HepG2 (cell line): ENCODE results near the gene MSL3B.
A peak's percentile ranks its signal among the peaks of the same experiment; 100 is the strongest.

Source experiments
- ATAC-seq: fragments of 200-7000 bp; cut with Tn5 transposase; 3 replicates; pipeline ENCODE4 v1.9.1; 2020; ENCODE audit warnings: mild to moderate bottlenecking, moderate library complexity
- BruUV-seq: library from RNA; stranded (reverse); fragments of 400-500 nt; replicated peaks from 2 replicates; lab custom pipeline; 2021; lab: Mats Ljungman, UMichigan
- CTCF ChIA-PET: fragments of 300-600 bp; formaldehyde crosslinking; extraction: SDS; loops from one replicate; lab custom pipeline; 2021; ENCODE audit warnings: low total read pairs, inconsistent platforms, low intra/inter-chr PET ratio; lab: Yijun Ruan, JAX
- POLR2A ChIA-PET: fragments of 350-600 bp; sonication (Branson Sonifier 250); formaldehyde crosslinking; loops from one replicate; lab custom pipeline; 2020; ENCODE audit warnings: antibody characterized with exemption, inconsistent platforms; lab: Yijun Ruan, JAX
- DNase-seq: peaks from one replicate; pipeline ENCODE4 v3.0.0-alpha.2; 2015; ENCODE audit warnings: low spot score
- FAIRE-seq: peaks from 3 replicates; lab custom pipeline; 2011; peaks lifted over from hg19 to GRCh38; lab: Jason Lieb, UNC
- H2AFZ ChIP-seq: one replicate; pipeline ENCODE4 v1.6.1; 2011; ENCODE audit warnings: low read length, inconsistent platforms
- H3K27ac ChIP-seq: fragments of 300-600 bp; 3 replicates; pipeline ENCODE4 v1.8.0; 2011; ENCODE audit warnings: mixed run types, mild to moderate bottlenecking, mixed read lengths, low read length, inconsistent platforms; ENCODE audit not compliant: insufficient read depth; ENCODE audit errors: extremely low read length
- H3K27me3 ChIP-seq, 2 experiments: fragments of 200-600 bp in 1 of 2; 2 replicates in 1 of 2; 3 replicates in 1 of 2; pipeline versions ENCODE4 v1.6.0 to v1.8.0; 2011; ENCODE audit warnings: low read length in 2 of 2, mild to moderate bottlenecking in 2 of 2, moderate library complexity in 2 of 2, inconsistent platforms in 1 of 2; ENCODE audit not compliant: insufficient read depth in 2 of 2, control insufficient read depth in 1 of 2
- H3K36me3 ChIP-seq, 2 experiments: fragments of 200-600 bp in 1 of 2; replicated peaks in 1 of 2; 2 replicates in 1 of 2; 3 replicates in 1 of 2; pipeline versions ENCODE4 v1.5.1 to v1.8.0; 2011; ENCODE audit warnings: low read length in 2 of 2, inconsistent platforms in 1 of 2; ENCODE audit not compliant: insufficient read depth in 2 of 2, control insufficient read depth in 1 of 2
- H3K4me1 ChIP-seq: 2 replicates; pipeline ENCODE4 v1.5.1; 2012; ENCODE audit warnings: low read length, inconsistent platforms; ENCODE audit not compliant: insufficient read depth
- H3K4me2 ChIP-seq: 2 replicates; pipeline ENCODE4 v1.6.0; 2011; ENCODE audit warnings: low read depth, low read length, inconsistent platforms
- H3K4me3 ChIP-seq, 3 experiments: fragments of 200-600 bp in 1 of 3; sonication (generic), shearing (Covaris generic) in 1 of 3; replicated peaks in 1 of 3; 2 replicates each; pipeline ENCODE4 v1.5.1; 2011 to 2016; ENCODE audit warnings: low read length in 3 of 3, inconsistent platforms in 2 of 3, low read depth in 2 of 3, mild to moderate bottlenecking in 2 of 3, control low read depth in 1 of 3, mixed read lengths in 1 of 3; ENCODE audit not compliant: insufficient read depth in 1 of 3
- H3K79me2 ChIP-seq: one replicate; pipeline ENCODE4 v1.6.1; 2011; ENCODE audit warnings: low read length, inconsistent platforms; ENCODE audit not compliant: insufficient read depth
- H3K9ac ChIP-seq: 2 replicates; pipeline ENCODE4 v1.6.0; 2011; ENCODE audit warnings: mild to moderate bottlenecking, low read depth, low read length, inconsistent platforms; ENCODE audit not compliant: insufficient read depth
- H3K9me3 ChIP-seq: 2 replicates; pipeline ENCODE4 v1.5.1; 2012; ENCODE audit warnings: mild to moderate bottlenecking, low read length
- H4K20me1 ChIP-seq: 2 replicates; pipeline ENCODE4 v1.6.0; 2011; ENCODE audit warnings: inconsistent platforms, mild to moderate bottlenecking, low read length, moderate library complexity; ENCODE audit not compliant: insufficient read depth
- FOXC1 ChIP-seq: sonication (generic); formaldehyde crosslinking; IDR thresholded peaks from 2 replicates; pipeline ENCODE4 v1.8.0; 2022; ENCODE audit warnings: mild to moderate bottlenecking, missing genetic modification reagents, borderline replicate concordance
- GATAD2A ChIP-seq: IDR thresholded peaks from 2 replicates; pipeline ENCODE4 v1.6.1; 2016
- KDM1A ChIP-seq: IDR thresholded peaks from 2 replicates; pipeline ENCODE4 v1.6.1; 2016; ENCODE audit warnings: missing compliant biosample characterization
- MYC ChIP-seq: sonication (generic); formaldehyde crosslinking; IDR thresholded peaks from 2 replicates; pipeline ENCODE4 v1.9.0; 2021; ENCODE audit warnings: missing genetic modification reagents, borderline replicate concordance
- ZBTB39 ChIP-seq: sonication (generic); formaldehyde crosslinking; IDR thresholded peaks from 2 replicates; pipeline ENCODE4 v1.5.0; 2020; ENCODE audit warnings: missing genetic modification reagents
- ZKSCAN1 ChIP-seq: fragments of 150-350 bp; IDR thresholded peaks from 2 replicates; pipeline ENCODE4 v1.6.1; 2014; ENCODE audit warnings: low read length
- ZNF672 ChIP-seq: sonication (generic); formaldehyde crosslinking; IDR thresholded peaks from 2 replicates; pipeline ENCODE4 v1.8.1; 2022; ENCODE audit warnings: missing genetic modification reagents
- WGBS: methylation state at CpG from one replicate; pipeline ENCODE4 v1.1.6; 2017; ENCODE audit warnings: low lambda C conversion rate; 5-methylcytosine and 5-hydroxymethylcytosine counted together
- in situ Hi-C: cut with HindIII; loops from 2 replicates; pipeline ENCODE4 v1.10.0; 2017; ENCODE audit warnings: low pct_unique_long_range_greater_than_20kb; ENCODE audit not compliant: extremely low pct_ligation_motif_present
- intact Hi-C: fragments of 100-400 bp; cut with micrococcal nuclease; formaldehyde crosslinking; loops from one replicate; pipeline ENCODE4 v1.10.0; 2022; ENCODE audit not compliant: unreplicated experiment
- TF ChIP-seq, protein P1 (sequence below): sonication (generic); formaldehyde crosslinking; IDR thresholded peaks from 2 replicates; pipeline ENCODE4 v1.4.0; 2020; ENCODE audit warnings: mild to moderate bottlenecking, missing genetic modification reagents
- TF ChIP-seq, protein P2 (sequence below): sonication (generic); formaldehyde crosslinking; IDR thresholded peaks from 2 replicates; pipeline ENCODE4 v1.5.0; 2020; ENCODE audit warnings: missing genetic modification reagents

The MSL3B gene

DNA sequence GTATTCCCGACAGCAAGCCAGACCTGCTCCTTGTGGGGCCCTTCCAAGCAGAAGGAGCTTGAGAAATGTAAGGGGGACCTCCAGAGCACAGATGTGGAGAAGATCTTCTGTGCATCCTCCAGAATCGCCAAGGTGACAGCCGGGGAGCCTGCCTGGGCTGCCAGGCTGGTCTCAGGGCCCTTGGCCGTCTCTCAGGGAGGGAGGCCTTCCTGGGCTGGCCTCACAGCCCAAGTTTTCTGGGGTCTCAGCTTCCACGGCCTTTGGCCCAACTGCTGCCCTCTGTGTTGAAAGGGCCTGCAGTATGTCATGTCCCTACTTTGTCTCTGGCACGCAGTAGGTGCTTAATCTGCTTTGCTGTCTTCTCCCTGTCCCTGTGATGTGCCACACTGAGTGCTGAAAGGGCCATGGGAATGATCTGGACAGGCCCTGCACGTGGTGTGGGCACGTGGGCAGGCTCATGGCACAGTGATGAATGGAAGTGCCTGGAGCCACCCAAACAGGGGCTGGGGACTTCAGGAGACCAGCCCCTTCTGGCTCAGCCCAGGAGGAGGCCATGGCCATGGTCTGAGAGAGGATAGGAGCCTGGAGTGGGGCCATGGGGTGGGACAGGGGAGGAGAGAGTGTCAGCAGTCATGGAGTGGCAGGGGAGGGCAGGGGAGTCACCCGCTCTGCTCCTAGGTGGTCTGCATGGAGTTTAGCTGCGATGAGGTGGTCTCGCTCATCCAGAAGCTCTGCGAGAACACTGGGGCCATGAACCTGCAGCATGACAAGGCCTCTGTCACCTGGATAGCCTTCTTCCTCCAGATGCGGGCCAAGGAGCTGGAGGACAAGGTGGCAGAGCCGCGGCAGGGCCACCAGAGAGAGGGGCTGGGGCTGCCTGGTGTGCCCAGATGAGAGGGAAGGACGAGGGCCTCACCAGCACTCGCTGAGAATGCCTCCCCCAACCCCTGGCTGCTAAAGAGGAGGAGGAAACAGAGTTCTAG is 49.3 kb downstream of the MSL3B start:
- H3K79me2 ChIP-seq: no peaks in the 10 kb centered on the region
- peaks cover 8 to 35% of the 10 kb centered on the region in 2 experiments for H3K27me3 ChIP-seq
- H3K9me3 ChIP-seq: no peaks in the 10 kb centered on the region
- 65% methylated on average over 14 of the region's 17 CpGs for WGBS
- FAIRE-seq (no peak), ATAC-seq (no peak), DNase-seq (no peak)
- H3K4me3 ChIP-seq: no peak overlapping the region
- H4K20me1 ChIP-seq: no peaks in the 10 kb centered on the region
- in situ Hi-C loops: no loop called here
- H3K4me2 ChIP-seq: 0 out of 2 replicates have a peak overlapping the region, but pooled peaks have one; percentile 25
- no peak overlapping the region for H3K27ac ChIP-seq
- TF ChIP-seq MYC (CRISPR knock-in tag): no peak; the same call in 1 of the 2 replicates
- TF ChIP-seq, protein P1, sequence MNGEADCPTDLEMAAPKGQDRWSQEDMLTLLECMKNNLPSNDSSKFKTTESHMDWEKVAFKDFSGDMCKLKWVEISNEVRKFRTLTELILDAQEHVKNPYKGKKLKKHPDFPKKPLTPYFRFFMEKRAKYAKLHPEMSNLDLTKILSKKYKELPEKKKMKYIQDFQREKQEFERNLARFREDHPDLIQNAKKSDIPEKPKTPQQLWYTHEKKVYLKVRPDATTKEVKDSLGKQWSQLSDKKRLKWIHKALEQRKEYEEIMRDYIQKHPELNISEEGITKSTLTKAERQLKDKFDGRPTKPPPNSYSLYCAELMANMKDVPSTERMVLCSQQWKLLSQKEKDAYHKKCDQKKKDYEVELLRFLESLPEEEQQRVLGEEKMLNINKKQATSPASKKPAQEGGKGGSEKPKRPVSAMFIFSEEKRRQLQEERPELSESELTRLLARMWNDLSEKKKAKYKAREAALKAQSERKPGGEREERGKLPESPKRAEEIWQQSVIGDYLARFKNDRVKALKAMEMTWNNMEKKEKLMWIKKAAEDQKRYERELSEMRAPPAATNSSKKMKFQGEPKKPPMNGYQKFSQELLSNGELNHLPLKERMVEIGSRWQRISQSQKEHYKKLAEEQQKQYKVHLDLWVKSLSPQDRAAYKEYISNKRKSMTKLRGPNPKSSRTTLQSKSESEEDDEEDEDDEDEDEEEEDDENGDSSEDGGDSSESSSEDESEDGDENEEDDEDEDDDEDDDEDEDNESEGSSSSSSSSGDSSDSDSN: no peak
- TF ChIP-seq ZBTB39 (CRISPR knock-in tag): no peak
- no peak for TF ChIP-seq ZNF672 (CRISPR knock-in tag)
- no peak for TF ChIP-seq KDM1A (CRISPR knock-in tag)
- TF ChIP-seq FOXC1 (CRISPR knock-in tag): 0 out of 2 replicates have a peak, but pooled peaks have one; percentile 10
- TF ChIP-seq ZKSCAN1: peak; percentile 42; the same call in 1 of the 2 replicates
- TF ChIP-seq, protein P2, sequence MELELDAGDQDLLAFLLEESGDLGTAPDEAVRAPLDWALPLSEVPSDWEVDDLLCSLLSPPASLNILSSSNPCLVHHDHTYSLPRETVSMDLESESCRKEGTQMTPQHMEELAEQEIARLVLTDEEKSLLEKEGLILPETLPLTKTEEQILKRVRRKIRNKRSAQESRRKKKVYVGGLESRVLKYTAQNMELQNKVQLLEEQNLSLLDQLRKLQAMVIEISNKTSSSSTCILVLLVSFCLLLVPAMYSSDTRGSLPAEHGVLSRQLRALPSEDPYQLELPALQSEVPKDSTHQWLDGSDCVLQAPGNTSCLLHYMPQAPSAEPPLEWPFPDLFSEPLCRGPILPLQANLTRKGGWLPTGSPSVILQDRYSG: no peak
- no peak for TF ChIP-seq GATAD2A
- peaks cover 23% of the 10 kb centered on the region for H3K4me1 ChIP-seq
- no peak overlapping the region for H2AFZ ChIP-seq
- ChIA-PET CTCF (no interaction called here), POLR2A (no interaction called here)
- no TSS peak for BruUV-seq
- intact Hi-C loops: no loop called here
- no peaks in the 10 kb centered on the region for H3K36me3 ChIP-seq
- no peak overlapping the region for H3K9ac ChIP-seq
